GM18907 (cell line): Measurements from ENCODE around the gene SSBP2.
A peak's percentile ranks its signal among the peaks of the same experiment; 100 is the strongest.

Experiments
- ATAC-seq: cut with Tn5 transposase; IDR thresholded peaks from one replicate; pipeline ENCODE4 v1.9.1; 2021; ENCODE audit warnings: mild to moderate bottlenecking, moderate library complexity; ENCODE audit not compliant: unreplicated experiment

SSBP2 gene

DNA sequence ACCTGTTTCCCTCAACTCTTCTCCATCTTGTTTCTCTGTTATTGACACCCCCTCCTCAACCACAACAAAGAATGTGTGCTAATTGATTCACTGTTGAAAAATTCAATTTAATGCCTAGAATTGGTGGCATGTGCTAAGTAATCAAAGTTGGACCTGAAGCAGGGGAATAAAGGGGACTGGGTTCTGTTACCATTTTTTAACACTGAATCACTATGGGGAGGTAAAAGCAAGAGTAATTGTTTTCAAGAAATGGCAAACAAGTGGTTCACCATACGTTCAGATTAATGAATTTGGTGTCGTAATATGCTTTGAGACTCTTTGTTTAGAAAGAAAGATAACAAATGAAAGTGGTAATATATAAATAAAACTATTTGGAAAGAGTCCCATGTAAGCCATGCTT is 17.0 kb upstream of the SSBP2 start:
- no peak for ATAC-seq

DNA sequence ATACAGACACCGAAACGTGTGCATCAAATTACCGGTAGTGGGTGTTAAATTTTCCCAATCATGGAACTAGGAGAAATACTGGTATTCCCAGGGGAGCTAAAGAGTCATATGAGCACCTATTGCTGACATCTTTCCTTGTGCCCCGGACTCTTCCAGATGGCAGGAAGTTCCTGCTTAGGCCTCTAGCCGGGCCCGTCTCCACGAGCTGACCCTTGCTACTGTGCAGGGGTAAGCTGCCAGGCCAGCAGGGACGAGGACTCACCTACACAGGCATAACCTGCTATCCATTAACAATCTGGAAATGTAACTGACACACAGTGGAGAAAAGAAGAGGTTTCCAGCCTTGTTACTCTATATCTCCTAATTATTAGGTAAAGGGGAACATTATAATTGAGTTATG is 16.2 kb upstream of the SSBP2 start:
- no peak for ATAC-seq

DNA sequence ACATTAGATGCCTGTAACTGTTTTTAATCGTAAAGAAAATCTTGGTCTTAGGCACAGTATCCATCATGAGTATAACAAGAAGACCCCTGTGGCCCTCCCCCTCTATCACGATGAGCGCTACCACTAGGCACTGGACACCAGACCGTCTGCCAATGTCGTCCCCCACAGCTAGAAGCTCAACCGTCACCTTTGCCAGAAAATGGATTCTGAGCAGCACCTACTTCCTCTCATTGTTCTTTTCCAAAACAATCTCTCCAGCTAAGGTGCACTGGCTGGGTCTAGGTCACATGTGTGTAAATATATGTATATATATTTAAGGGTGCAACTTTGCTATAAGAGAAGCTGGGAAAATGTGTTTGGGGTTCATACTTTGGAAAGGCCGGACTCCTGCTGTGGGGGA is 15.7 kb upstream of the SSBP2 start:
- no peak for ATAC-seq

GRCh38 chr5:81763294-81763928 is 12.5 kb upstream of the SSBP2 start:
- no peak for ATAC-seq

GRCh38 chr5:81762853-81763252 is 12.0 kb upstream of the SSBP2 start:
- ATAC-seq: no peak

DNA sequence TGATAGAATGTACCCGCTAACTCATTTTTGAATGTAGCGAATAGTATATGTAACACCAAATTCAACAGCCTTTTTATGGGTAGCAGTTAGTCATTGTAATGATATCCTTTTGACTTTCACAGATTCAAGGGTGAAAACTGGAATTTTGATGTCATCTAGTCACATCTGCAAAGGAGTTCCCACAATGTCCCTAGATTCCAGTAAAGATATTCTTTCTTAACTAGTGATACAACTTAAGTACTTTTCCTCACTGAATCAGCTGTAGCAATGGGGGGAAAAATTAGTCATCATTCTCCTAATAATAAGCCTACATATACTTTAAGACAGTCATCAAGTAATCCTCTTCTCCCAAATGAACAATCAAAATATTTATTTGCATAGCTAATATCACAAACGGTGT is 11.5 kb upstream of the SSBP2 start:
- no peak for ATAC-seq

DNA sequence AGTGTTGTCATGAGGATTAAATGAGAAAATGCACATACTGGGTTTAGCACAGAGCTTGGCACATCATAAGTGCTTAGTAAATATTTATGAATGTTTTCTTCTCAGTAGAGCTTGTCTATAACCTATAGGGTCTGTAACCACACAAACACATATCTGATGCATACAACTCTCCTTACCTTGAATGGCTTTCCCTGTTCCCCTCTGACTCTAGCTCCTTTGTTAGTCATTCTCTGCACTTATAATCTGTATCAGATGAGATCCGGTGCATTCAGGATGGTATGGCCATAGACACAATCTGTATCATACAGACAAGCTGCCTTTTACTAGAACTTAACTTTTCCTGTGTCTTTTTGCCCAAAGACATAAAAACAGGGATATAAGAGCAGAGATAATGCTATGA is 11.1 kb upstream of the SSBP2 start:
- ATAC-seq: no peak

DNA sequence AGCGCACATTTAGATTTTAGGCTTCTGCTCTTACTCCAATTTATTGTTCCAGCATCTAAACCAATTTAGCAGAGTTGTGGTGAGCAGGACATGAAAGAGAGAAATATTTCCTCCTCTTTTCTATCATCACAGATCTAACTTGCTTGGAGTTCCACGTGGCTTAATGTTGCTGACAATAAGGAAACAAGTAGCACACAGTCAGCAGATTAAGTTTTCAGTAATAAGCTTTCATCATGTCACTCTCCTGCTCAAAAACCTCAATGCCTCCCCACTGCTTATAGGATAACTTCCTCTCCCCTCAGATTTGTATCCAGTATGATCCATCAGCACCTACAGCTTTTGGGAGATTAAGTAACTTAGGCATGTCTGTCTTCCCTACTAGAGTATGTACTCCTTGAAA is 10.4 kb upstream of the SSBP2 start:
- ATAC-seq: no peak

DNA sequence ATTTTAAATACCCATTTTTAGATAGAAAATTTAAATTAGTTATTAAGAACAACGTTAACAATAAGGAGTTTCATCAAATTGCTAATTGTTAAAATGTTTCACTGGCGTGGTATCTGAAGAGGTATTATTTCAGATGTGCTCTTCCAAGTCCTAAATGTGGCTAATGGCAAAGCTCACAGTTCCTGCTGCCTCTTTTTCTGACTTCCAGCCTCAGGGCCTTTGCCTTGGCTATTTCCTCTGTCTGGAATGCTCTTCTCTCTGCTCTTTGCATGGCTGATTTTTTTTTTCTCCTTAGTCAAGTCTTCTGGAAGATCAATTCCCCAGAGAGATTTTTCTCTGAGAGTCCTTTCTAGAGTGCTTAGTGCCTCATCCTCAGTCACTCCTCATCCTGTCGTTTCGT is 9.6 kb upstream of the SSBP2 start:
- ATAC-seq: no peak

DNA sequence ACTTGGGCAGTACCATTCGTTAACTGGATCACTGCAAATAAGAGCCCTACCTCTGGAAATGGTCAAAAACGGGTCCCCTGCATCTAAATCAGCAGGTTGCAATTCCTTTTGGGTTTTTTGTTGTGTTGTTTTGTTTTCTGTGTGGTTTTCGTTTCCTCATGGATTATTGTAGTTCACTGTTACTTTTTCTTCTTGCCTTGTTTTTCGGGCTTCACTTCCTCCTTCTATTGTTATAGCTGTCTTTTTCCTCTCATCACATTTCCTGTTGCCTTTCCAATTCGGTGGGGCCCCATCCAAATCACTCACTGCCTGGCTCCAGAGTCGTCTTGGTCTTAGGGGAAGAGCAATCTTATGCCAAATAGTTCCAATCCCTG is 8.7 kb upstream of the SSBP2 start:
- no peak for ATAC-seq

- no peak for ATAC-seq
Observed at GRCh38 chr5:81757404-81757803, 6.5 kb upstream of the SSBP2 start.

- ATAC-seq: no peak
Observed at GRCh38 chr5:81756016-81756415, 5.1 kb upstream of the SSBP2 start.

- ATAC-seq: no peak
Observed at GRCh38 chr5:81755320-81755719, 4.4 kb upstream of the SSBP2 start.

GRCh38 chr5:81754621-81755020 is 3.7 kb upstream of the SSBP2 start:
- ATAC-seq: no peak

GRCh38 chr5:81753429-81753828 is 2.5 kb upstream of the SSBP2 start:
- no peak for ATAC-seq

GRCh38 chr5:81752644-81752963 is 1.7 kb upstream of the SSBP2 start:
- no peak for ATAC-seq

- no peak for ATAC-seq
Observed at GRCh38 chr5:81751836-81752643, 1.1 kb upstream of the SSBP2 start.

DNA sequence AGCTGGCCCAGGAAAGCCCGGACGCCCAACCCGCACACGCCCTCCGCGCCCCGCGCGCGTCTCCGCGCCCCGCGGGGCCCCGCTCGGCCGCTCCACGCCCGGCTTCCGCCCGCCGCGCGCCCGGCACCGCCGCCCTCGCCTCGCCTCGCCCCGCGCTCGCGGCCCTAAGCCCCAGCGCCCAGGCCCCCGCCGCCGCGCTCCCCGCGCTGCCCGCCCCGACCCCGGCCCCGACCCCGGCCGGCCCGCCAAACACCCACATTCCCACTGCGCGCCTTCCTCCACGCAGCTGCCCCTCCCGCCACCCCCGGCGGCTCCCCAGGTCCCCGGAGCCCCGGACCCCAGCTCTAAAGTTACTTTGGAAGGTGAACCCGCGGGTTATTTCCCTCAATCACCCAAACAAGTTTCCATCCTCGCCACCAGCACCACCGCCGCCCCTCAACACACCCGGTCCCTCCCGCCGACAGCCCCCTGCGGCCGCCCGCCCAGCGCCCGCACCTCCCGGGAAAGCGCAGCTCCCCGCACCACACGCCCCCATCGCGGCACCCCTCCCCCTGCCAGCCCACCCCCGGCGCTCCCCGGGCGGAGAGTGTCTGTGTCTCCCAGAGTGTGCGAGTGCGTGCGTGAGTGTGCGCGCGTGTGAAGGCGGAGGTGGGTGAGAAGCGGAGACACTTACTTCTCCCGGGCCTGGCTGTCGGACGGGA is 439 bp downstream of the SSBP2 start:
- peak; percentile 14 for ATAC-seq

DNA sequence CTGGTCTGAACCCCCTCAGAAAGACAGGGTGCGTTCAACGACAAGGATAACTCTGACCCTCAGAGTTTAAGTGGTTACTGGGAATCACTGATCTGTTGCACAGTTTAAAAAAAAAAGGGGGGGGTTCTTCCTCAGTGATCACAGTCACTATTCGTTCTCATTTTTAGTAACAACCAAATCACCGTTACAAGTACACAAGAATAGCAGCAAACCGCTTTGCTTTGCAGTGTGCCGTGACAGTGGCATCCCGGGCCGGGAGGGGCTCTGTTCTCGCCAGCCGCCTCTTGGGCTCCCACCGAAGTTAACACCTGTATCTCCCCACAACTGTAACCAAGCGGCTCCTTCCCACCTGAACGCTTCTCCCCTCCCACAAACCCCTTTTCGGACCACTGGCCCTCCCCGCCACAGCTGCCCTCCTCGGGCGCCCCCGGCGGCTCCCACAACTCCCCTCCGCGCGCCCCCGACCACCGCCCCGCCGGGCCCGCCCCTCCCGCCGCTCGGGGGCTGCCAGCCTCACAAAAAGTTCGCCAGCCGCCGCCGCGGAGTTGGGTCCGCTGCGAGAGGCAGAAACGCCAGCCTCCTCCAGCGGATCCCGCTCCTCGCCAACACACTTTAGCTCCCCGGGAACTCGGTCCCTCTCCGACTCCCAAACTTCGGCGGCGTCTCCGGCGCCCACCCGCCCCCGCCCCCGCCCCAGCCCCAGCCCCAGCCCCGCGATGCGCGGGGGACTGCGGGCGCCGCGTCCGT is 1.2 kb downstream of the SSBP2 start:
- peak; percentile 46 for ATAC-seq

DNA sequence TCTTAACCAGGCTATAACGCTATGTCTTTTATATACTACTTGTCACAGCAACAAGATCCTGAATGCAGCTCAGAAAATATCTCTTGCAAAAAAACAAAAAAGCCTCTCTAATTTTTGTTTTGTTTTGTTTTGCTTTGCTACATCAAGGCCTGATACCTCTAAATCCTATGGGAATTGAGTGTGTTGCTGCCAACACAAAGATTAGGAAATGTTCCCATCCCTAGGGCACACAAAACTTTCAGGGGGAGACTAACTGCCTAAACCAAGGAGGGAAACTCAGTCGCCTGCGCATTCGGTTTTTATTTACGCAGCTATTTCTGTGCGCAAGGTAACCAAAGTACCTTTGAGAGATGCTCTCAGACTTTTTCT is 1.7 kb downstream of the SSBP2 start:
- ATAC-seq: no peak

DNA sequence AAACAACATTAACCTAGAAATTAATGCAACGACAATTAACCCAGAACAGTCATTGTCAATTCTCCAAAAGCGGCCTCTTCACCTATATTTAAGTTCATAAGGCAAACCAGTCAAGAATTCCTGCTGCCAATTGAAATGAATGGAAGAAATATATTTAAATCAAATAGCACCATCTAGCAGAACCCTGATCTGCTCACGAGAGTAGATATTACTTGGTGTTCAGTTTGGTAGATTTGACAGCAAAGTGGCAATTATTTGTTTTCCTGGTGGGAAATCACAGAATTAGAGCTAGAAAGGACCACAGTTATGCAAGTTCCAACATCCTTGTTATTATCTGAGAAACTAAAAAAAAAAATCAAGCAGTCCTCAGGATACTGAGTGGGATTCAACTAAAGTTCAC is 2.3 kb downstream of the SSBP2 start:
- ATAC-seq: no peak

GRCh38 chr5:81747030-81747429 is 3.9 kb downstream of the SSBP2 start:
- ATAC-seq: no peak
